Adrenal gland (tissue), 5 donors: ENCODE measurements around the gene HOXB2.

Experiments used
- CTCF ChIP-seq, 6 experiments: fragments of 450-650 bp in 4 of 6; fragments of 200-600 bp in 2 of 6; sonication (generic) in 1 of 6; IDR thresholded peaks; 1 replicate in 5 of 6; 2 replicates in 1 of 6; pipeline versions ENCODE4 v1.5.1 to v1.8.0; 2016 to 2021; ENCODE audit warnings: antibody characterized with exemption in 6 of 6, mild to moderate bottlenecking in 2 of 6, moderate library complexity in 1 of 6
- POLR2A ChIP-seq, 2 donors: fragments of 450-650 bp; IDR thresholded peaks; one replicate each; pipeline ENCODE4 v1.6.1; 2017; ENCODE audit warnings: antibody characterized with exemption in 2 of 2, mild to moderate bottlenecking in 2 of 2, moderate library complexity in 1 of 2
- donor health status: DM: no; HTN: no; CAD: no.

GRCh38 chr17:48583708-48584222 is 38.9 kb upstream of the HOXB2 start:
- no peak for TF ChIP-seq CTCF (IDR thresholded peaks at IDR 0.05)
- no peak for TF ChIP-seq POLR2A (IDR thresholded peaks at IDR 0.05)
